ENCODE measurements around the gene ABHD6.

DNA sequence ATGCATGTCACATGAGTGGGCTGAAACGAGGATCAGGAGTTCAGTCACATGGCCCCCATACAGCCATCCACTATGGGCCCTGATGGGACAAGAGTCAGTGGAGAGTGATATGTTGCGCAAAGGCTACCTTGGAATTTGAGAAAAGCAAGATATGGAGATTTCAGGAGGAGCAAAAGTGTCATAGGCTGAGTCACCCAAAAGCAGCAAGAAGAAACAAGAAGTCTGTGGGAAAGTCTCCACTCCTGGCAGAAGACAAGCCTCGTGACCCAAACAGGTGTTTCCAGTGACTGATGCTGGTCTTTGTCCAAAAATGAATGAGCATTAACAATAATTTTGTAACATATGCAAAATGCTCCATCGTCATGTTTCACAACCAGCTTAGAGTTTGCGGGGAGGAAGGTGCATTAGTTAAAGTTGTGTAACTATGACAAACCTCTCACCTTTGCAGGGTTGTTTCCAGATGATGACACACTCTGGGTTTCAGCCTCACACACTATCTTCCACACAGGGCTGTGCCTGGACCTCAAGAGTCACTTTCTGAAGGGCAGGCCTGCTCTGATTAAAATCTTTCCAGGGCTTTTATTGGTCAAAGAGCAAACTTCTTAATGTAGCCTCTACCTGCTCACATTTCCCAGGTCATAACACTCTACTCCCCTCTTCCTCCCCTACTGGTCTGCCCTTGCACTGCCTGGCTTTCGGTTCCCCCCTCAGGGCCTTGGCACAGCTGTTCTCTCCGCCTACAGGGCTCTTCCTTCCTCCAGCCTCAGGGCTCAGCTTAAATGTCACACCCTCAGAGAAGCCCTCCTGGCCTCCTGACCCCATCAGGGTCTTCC, 22.9 kb upstream of the ABHD6 start:
- TF ChIP-seq EZH2phosphoT487 (IDR thresholded peaks at IDR 0.05; ENCODE audit: borderline replicate concordance): no peak
- TF ChIP-seq RAD21 (IDR thresholded peaks at IDR 0.05; ENCODE audit: low read depth): no peak
- TF ChIP-seq POLR2AphosphoS5 (IDR thresholded peaks at IDR 0.05; ENCODE audit: low read depth, low read length): no peak
- TF ChIP-seq YY1 (IDR thresholded peaks at IDR 0.05; ENCODE audit: extremely low read depth, insufficient replicate concordance, low read depth, low read length): no peak
- TF ChIP-seq JUND (IDR thresholded peaks at IDR 0.05): 0 out of 2 replicates have a peak, but pooled peaks have one; percentile 9
- no peak for TF ChIP-seq POLR2A (IDR thresholded peaks at IDR 0.05; ENCODE audit: borderline replicate concordance, extremely low read depth, insufficient read depth, insufficient read length)
- peak in 2 of 3 experiments; percentile 26 to 30; a peak in 1 of 6 replicates for TF ChIP-seq CTCF (IDR thresholded peaks at IDR 0.05 in 2 of 3, conservative IDR thresholded peaks at IDR 0.05 in 1 of 3; ENCODE audit: borderline replicate concordance in 1 of 3, insufficient read depth in 1 of 3, low read depth in 2 of 3, low read length in 2 of 3)
